ENCODE measurements around the gene SSH2.

SSH2 gene

GRCh38 chr17:29933379-29933778 is 3.4 kb upstream of the SSH2 start:
- TF ChIP-seq, protein P1, sequence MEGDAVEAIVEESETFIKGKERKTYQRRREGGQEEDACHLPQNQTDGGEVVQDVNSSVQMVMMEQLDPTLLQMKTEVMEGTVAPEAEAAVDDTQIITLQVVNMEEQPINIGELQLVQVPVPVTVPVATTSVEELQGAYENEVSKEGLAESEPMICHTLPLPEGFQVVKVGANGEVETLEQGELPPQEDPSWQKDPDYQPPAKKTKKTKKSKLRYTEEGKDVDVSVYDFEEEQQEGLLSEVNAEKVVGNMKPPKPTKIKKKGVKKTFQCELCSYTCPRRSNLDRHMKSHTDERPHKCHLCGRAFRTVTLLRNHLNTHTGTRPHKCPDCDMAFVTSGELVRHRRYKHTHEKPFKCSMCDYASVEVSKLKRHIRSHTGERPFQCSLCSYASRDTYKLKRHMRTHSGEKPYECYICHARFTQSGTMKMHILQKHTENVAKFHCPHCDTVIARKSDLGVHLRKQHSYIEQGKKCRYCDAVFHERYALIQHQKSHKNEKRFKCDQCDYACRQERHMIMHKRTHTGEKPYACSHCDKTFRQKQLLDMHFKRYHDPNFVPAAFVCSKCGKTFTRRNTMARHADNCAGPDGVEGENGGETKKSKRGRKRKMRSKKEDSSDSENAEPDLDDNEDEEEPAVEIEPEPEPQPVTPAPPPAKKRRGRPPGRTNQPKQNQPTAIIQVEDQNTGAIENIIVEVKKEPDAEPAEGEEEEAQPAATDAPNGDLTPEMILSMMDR (IDR thresholded peaks at IDR 0.05; ENCODE audit: borderline replicate concordance, extremely low read depth, low read length, poor library complexity, severe bottlenecking): no peak
- TF ChIP-seq EZH2 (IDR thresholded peaks at IDR 0.05; ENCODE audit: borderline replicate concordance, low read depth, low read length, severe bottlenecking): no peak
- H3K4me2 ChIP-seq (ENCODE audit: insufficient read depth, low read length): no peak overlapping the region
- H4K20me1 ChIP-seq (ENCODE audit: insufficient read depth, low read length): peaks cover 5% of the 10 kb centered on the region; the same call in 1 of the 2 replicates
- no peaks in the 10 kb centered on the region for H3K27me3 ChIP-seq (ENCODE audit: insufficient read depth, low read length, poor library complexity)
- no peak overlapping the region for H3K9ac ChIP-seq (ENCODE audit: low read depth, low read length)
- H3K27ac ChIP-seq (ENCODE audit: low read length): no peak overlapping the region
- H3K4me3 ChIP-seq (ENCODE audit: low read depth in 1 of 2, low read length in 2 of 2): no peak overlapping the region
- no peaks in the 10 kb centered on the region for H3K9me3 ChIP-seq (ENCODE audit: insufficient read depth, low read length, severe bottlenecking)
- H2AFZ ChIP-seq (ENCODE audit: low read depth, low read length): no peak overlapping the region
- peaks cover 19% of the 10 kb centered on the region for H3K4me1 ChIP-seq (ENCODE audit: insufficient read depth, low read length)
- ATAC-seq (ENCODE audit: insufficient read depth, low read depth): no peak
- no peaks in the 10 kb centered on the region; the same call in 1 of the 2 replicates for H3K36me3 ChIP-seq (ENCODE audit: insufficient read depth, low read length)
- peaks cover 23% of the 10 kb centered on the region for H3K79me2 ChIP-seq (ENCODE audit: insufficient read depth, low read length)
- DNase-seq: no peak

DNA sequence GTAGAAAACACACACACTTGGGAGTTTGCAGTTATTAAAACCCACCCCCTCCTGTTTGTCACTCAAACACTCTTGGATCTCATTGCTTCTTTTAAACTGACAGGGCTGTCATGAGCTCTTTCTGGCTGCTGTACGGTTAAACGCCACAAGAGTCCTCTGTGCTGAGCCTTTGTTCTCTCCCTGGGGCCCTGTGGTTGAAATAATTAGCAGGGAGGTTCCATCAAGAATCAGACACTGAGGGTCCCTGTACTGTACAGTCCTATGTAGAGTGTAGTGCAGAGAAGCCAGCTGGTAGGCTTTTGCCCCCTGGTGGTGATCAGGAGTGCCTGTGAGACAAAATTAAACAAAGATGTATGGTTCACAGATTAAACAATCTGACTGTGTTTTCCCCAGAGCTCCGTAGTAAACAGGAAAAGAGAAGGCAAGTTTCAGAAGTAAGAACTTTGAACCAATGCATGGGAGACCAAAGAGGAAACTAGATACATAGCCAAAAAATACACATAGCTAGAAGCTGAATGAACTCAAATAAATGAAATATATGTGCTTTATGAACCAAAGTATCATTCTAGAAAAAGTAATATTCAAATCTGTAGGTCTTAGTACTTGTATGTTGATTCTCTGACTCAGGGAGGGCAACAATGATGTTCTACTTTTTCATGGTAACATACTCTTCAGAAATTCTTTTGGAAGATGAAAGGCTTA is 1.4 kb upstream of the SSH2 start:
- ATAC-seq (ENCODE audit: insufficient read depth, low read depth) (peak; percentile 92), DNase-seq (peak; percentile 93)
- H3K4me3 ChIP-seq (ENCODE audit: low read depth in 1 of 2, low read length in 2 of 2): peak overlapping the region; percentile 71 to 76; a peak in 3 of 4 replicates
- peak overlapping the region; percentile 83 for H2AFZ ChIP-seq (ENCODE audit: low read depth, low read length)
- H3K4me1 ChIP-seq (ENCODE audit: insufficient read depth, low read length): peaks cover 39% of the 10 kb centered on the region
- H4K20me1 ChIP-seq (ENCODE audit: insufficient read depth, low read length): peaks cover 22% of the 10 kb centered on the region; the same call in 1 of the 2 replicates
- TF ChIP-seq EZH2 (IDR thresholded peaks at IDR 0.05; ENCODE audit: borderline replicate concordance, low read depth, low read length, severe bottlenecking): no peak
- TF ChIP-seq, protein P1 (IDR thresholded peaks at IDR 0.05; ENCODE audit: borderline replicate concordance, extremely low read depth, low read length, poor library complexity, severe bottlenecking): peak; percentile 98
- peak overlapping the region; percentile 70 for H3K4me2 ChIP-seq (ENCODE audit: insufficient read depth, low read length)
- peak overlapping the region; percentile 97 for H3K27ac ChIP-seq (ENCODE audit: low read length)
- peaks cover 9% of the 10 kb centered on the region for H3K36me3 ChIP-seq (ENCODE audit: insufficient read depth, low read length)
- no peaks in the 10 kb centered on the region for H3K27me3 ChIP-seq (ENCODE audit: insufficient read depth, low read length, poor library complexity)
- peak overlapping the region; percentile 93 for H3K9ac ChIP-seq (ENCODE audit: low read depth, low read length)
- H3K79me2 ChIP-seq (ENCODE audit: insufficient read depth, low read length): peaks cover 43% of the 10 kb centered on the region
- no peaks in the 10 kb centered on the region for H3K9me3 ChIP-seq (ENCODE audit: insufficient read depth, low read length, severe bottlenecking)

DNA sequence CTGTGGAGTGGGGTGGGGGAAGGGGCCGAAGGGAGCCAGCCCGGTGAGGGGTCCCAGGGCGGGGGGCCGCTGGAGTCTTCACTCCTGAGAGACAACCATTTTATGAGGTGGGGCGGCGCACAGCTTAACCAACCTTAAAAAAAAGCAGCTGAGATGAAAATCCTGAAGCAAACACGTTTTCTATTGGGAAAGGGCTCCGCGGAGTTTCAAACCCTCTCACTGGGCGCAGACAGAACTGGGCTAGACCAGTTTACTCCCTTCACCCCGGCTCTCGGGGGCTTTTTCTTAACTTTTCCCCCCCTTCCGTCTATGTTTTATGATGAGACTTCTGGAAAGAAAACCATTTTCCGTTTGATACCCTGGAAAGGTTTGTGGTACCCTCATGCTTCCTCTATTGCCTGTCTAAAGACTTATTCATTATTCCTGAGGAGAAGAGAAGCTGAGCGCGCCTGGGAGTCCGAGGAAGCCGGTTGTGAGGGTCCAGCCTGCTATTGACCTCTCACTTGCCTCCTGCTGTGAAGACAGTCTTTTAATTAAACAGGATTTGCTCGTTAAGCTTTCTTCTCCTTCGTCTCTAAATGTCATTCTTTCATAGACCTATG is 482 bp upstream of the SSH2 start:
- Histone ChIP-seq H3K9ac (ENCODE audit: low read depth, low read length) (peak overlapping the region; percentile 93), H3K9me3 (ENCODE audit: insufficient read depth, low read length, severe bottlenecking) (no peaks in the 10 kb centered on the region), H3K27ac (ENCODE audit: low read length) (peak overlapping the region; percentile 97), H2AFZ (ENCODE audit: low read depth, low read length) (peak overlapping the region; percentile 83), H3K4me2 (ENCODE audit: insufficient read depth, low read length) (peak overlapping the region; percentile 70), H3K27me3 (ENCODE audit: insufficient read depth, low read length, poor library complexity) (no peaks in the 10 kb centered on the region), H4K20me1 (ENCODE audit: insufficient read depth, low read length) (peaks cover 26% of the 10 kb centered on the region; the same call in 1 of the 2 replicates), H3K4me1 (ENCODE audit: insufficient read depth, low read length) (peaks cover 40% of the 10 kb centered on the region), H3K4me3 (ENCODE audit: low read depth in 1 of 2, low read length in 2 of 2) (peak overlapping the region; percentile 71 to 76), H3K36me3 (ENCODE audit: insufficient read depth, low read length) (peaks cover 9% of the 10 kb centered on the region), H3K79me2 (ENCODE audit: insufficient read depth, low read length) (peaks cover 52% of the 10 kb centered on the region)
- no peak for DNase-seq
- no peak for TF ChIP-seq EZH2 (IDR thresholded peaks at IDR 0.05; ENCODE audit: borderline replicate concordance, low read depth, low read length, severe bottlenecking)
- TF ChIP-seq, protein P1 (IDR thresholded peaks at IDR 0.05; ENCODE audit: borderline replicate concordance, extremely low read depth, low read length, poor library complexity, severe bottlenecking): no peak
- ATAC-seq (ENCODE audit: insufficient read depth, low read depth): no peak
